ENCODE results near the gene RAPGEF2.

DNA sequence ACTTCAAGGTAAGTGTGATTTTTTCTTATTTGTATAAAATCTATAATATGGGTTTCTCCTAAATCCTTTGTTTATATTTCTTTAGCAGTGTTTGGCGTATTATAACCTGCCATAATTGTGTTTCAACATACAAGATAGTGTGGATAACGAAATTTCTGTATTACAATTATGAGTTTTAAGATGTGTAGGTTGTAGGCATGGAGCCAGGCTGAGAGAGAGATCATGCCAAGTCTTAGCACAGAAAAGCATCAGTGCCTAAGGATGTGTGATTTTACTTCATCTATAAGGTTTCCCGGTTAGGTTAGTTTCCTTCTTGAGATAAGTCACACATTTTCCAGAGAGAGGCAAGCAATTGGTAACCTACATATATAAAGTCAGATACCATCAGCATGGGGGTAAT is 161.2 kb downstream of the RAPGEF2 start:
- TF ChIP-seq, protein P1, sequence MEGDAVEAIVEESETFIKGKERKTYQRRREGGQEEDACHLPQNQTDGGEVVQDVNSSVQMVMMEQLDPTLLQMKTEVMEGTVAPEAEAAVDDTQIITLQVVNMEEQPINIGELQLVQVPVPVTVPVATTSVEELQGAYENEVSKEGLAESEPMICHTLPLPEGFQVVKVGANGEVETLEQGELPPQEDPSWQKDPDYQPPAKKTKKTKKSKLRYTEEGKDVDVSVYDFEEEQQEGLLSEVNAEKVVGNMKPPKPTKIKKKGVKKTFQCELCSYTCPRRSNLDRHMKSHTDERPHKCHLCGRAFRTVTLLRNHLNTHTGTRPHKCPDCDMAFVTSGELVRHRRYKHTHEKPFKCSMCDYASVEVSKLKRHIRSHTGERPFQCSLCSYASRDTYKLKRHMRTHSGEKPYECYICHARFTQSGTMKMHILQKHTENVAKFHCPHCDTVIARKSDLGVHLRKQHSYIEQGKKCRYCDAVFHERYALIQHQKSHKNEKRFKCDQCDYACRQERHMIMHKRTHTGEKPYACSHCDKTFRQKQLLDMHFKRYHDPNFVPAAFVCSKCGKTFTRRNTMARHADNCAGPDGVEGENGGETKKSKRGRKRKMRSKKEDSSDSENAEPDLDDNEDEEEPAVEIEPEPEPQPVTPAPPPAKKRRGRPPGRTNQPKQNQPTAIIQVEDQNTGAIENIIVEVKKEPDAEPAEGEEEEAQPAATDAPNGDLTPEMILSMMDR (IDR thresholded peaks at IDR 0.05): no peak
- no peak for TF ChIP-seq EZH2 (IDR thresholded peaks at IDR 0.05; ENCODE audit: borderline replicate concordance, insufficient read depth, low read depth, low read length, poor library complexity, severe bottlenecking)

All from B cell (primary cell).